Kidney glomerular epithelial cell (primary cell): ENCODE results near the gene SNIP1.
"Not testable (repeated sequence)": the region's sequence is repeated elsewhere in the genome, so short reads cannot be mapped to it uniquely, and the experiment has no call there.

Experiments used
- DNase-seq: peaks from one replicate; lab custom pipeline; 2025; lab: John Stamatoyannopoulos, UW

The SNIP1 gene

DNA sequence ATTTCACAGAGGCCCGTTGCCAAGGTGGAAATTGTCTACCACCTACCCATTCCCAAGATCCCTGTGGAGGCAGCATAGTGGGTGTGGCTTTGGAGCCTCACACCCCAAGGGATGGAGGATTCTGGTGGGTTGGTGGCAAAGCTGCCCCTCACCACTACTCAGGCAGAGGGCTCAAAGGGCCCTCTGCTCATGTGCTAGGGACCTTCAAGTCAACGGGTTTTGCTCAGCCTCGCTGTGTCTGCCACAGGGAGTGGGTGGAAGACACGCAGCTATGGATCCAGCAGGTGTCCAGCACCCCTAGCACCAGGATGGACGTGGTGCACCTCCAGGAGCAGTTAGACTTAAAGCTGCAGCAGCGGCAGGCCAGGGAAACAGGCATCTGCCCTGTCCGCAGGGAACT is 5.0 kb upstream of the SNIP1 start:
- no peak for DNase-seq

- no peak for DNase-seq
Observed at GRCh38 chr1:37558411-37558810, 4.3 kb upstream of the SNIP1 start.

DNA sequence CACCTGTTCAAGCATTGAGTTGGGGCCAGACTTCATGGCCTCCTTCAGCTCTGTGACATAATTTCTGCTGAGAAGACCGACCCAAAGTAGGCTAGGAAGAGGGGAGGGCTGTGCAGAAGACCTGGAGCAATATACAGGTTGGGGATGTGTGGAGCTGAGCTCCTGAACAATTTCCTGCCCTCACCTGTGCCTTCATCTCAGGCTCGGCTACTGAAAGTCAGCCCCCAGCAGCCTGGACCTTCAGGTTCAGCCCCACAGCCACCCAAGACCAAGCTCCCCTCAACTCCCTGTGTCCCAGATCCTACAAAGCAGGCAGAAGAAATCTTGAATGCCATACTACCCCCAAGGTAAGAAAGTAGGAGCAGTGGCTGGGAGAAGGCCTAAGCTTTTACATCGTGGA is 3.3 kb upstream of the SNIP1 start:
- DNase-seq = no peak

GRCh38 chr1:37556712-37557196 is 2.7 kb upstream of the SNIP1 start, which contains the start of gene DNALI1:
TSS of gene DNALI1 (plus strand) at chr1:37556940. CDS start at chr1:37556995, 55 bp downstream.
- DNase-seq = peak; percentile 86

DNA sequence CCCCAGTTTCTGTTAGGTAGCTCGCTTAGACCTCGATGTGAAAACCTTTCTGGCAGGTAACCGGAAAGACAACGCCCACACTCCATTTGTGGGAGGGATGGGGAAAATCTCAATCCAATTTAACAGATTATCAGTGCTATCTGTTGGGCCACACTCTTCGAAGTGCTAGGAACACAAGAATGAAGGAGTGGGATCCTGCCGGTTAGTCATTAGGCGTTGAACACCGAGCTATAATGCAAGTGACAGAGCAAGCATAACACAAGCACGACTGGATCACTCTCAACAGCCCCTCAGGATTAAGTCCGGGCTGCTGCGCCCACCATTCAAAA is 531 bp downstream of the SNIP1 start:
- no peak for DNase-seq

DNA sequence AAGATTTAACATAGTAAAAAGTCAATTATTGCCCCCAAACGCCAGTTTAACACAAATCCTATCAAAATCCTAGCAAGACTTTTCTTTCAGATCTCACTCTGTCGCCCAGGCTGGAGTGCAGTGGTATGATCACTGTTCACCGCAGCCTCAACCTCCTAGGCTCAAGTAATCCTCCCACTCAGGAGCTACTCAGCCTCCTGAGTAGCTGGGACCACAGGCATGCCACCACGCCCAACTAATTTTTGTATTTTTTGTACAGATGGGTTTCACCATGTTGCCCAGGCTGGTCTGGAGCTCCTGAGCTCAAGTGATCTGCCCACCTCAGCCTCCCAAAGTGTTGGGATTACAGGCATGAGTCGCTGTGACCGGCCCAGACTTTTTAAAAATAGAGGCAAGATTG is 4.8 kb downstream of the SNIP1 start:
- DNase-seq = no peak

DNA sequence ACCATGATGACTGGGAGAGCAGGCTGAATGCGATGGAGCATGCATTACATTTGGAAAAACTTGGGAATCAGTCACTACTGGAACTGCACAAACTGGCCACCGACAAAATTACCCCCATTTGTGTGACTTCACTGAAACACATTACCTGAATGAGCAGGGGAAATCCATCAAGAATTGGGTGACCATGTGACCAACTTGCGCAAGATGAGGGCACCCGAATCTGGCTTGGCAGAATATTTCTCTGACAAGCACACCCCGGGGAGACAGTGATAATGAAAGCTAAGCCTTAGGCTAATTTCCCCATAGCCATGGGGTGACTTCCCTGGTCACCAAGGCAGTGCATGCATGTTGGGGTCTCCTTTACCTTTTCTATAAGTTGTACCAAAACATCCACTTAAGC is 9.1 kb downstream of the SNIP1 start:
- no peak for DNase-seq

- no peak for DNase-seq
Observed at GRCh38 chr1:37544530-37544929, 9.6 kb downstream of the SNIP1 start.

DNA sequence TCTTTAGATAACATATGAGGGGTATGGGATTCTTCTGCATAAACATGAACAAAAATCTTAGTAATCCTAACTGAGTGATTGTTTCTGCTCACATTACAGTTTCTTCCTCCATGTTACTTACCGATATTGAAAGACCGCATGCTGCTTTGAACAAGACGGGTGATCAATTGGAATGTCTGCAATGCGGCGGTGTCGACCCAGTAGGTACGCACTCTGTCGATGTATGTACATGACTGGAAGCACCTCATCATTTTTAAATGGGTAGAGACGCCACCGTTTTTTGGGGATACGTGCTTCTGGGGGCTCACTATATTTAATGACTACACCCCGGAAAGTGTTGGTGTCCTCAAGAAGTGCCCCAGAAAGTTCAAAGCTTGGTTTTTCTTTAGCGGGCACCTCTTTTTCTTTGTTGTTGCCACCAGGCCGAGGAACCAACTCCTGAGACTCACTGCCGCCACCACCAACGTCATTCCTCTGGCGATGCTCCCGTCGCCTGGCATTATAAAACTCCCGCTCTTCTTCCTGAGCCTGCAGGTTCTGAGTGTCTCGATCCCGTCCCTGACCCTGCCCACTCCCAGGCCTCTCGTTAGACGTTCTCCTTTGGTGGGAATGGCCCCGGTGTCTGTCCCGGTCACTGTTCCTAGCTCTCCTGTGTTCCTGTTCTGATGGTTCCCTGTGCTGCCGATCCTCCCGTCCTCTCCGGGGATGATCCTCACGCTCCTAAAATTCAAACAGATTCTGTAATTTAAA is 13.9 kb downstream of the SNIP1 start:
- no peak for DNase-seq

- DNase-seq = not testable (repeated sequence)
Observed at GRCh38 chr1:37539154-37539553, 14.9 kb downstream of the SNIP1 start.

DNA sequence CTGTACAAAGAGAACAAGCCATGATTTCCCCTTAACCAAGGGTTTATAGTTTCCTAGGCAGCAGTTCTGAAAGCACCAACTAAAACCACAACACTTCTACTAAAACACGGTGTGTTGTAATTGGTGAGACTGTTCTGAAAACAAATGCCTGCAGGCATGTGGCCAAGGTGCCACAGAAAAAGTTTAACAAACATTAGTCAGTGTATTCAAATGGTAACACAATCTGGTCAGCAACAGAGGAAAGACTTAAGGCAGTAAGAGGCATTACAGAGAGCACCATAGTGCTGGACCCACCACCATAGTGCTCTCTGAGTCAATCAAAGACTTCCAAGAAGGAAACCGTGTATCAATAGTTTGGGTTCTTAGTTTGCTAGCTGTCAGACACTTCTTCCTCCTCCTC is 16.7 kb downstream of the SNIP1 start:
- no peak for DNase-seq

- no peak for DNase-seq
Observed at GRCh38 chr1:37533317-37534093, 20.6 kb downstream of the SNIP1 start.

GRCh38 chr1:37532418-37533156 is 21.5 kb downstream of the SNIP1 start:
- DNase-seq = not testable (repeated sequence)

DNA sequence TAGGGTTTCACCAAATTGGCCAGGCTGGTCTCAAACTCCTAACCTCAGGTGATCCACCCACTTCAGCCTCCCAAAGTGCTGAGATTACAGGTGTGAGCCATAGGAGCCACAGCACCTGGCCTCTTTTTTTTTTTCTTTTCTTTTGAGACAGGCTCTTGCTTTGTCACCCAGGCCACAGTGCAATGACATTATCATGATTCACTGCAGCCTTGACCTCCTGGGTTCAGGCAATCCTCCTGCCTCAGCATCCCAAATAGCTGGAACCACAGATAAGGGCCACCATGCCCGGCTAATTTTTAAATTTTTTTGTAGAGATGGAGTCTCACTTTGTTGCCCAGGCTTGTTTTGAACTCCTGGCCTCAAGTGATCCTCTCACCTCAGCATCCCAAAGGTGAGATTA is 24.2 kb downstream of the SNIP1 start:
- not testable (repeated sequence) for DNase-seq

DNA sequence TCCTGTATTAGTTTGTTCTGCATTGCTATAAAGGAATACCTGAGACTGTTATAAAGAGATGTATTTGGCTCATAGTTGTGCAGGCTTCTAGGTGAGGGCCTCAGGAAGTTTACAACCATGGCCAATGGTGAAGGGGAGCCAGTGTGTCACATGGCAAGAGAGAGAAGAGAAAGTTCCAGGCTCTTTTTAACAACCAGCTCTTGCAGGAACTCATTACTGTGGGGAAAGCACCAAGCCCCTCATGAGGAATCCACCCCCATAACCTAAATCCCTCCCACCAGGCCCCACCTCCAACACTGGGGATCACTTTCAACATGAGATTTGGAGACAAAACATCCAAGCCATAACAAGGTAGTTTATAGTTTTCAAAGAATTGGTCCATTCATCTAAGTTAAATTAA is 34.5 kb downstream of the SNIP1 start:
- DNase-seq = no peak

- DNase-seq = not testable (repeated sequence)
Observed at GRCh38 chr1:37518929-37519328, 35.2 kb downstream of the SNIP1 start.

DNA sequence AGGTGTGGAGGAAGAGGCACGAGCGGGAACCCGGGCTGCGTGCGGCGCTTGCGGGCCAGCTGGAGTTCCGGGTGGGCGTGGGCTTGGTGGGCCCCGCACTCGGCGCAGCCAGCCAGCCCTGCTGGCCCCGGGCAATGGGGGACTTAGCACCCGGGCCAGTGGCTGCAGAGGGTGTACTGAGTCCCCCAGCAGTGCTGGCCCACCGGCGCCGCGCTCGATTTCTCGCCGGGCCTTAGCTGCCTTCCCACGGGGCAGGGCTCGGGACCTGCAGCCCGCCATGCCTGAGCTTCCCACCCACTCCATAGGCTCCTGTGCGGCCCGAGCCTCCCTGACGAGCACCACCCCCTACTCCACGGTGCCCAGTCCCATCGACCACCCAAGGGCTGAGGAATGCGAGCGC is 35.9 kb downstream of the SNIP1 start:
- DNase-seq = not testable (repeated sequence)

DNA sequence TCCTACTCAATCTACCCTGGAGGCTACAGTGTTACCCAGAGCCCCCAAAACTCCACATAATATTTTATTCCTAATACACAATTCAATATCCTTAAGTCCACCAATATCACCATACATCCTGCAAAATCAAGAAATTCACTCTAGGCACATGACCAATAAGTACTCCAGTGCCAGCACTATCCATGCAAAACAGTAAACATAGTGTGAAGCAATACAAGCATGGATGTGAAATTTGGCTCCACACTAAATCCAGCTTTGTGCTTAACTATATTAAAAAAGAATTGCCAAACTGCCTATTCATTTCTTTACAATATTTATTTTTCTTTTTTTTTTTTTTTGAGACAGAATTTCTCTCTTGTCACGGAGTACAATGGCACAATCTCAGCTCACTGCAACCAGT is 36.5 kb downstream of the SNIP1 start:
- DNase-seq = no peak

- no peak for DNase-seq
Observed at GRCh38 chr1:37515185-37516034, 38.7 kb downstream of the SNIP1 start.

- peak; percentile 83 for DNase-seq
Observed at GRCh38 chr1:37514350-37515184, 39.5 kb downstream of the SNIP1 start, which contains the start of gene MEAF6. TSS of gene MEAF6 (minus strand) at chr1:37514766. CDS start at chr1:37514746, 20 bp downstream.
